ENCODE data around the gene UBTF. TPM values are rescaled to one million over a fixed set of nuclear protein-coding genes. Genes with fewer than 3 reads are reported as not detected.

UBTF gene
- polyA plus RNA-seq, 1 donor (not counting 4 experiments of a cell fraction or from before 2014, with no cell fraction given): 23.0 TPM

GRCh38 chr17:44214896-44215295, 4.6 kb downstream of the UBTF start:
- Histone ChIP-seq H3K4me2 (ENCODE audit: control insufficient read depth, extremely low read depth, insufficient read depth, low read depth, low read length) (no peak overlapping the region), H3K36me3 (ENCODE audit: control insufficient read depth in 2 of 2, extremely low read depth in 1 of 2, insufficient read depth in 2 of 2, low read length in 2 of 2) (peaks cover 37 to 40% of the 10 kb centered on the region in 2 experiments), H3K27me3 (ENCODE audit: control insufficient read depth, extremely low read depth, insufficient read depth, low read length) (no peaks in the 10 kb centered on the region), H3K9me3 (ENCODE audit: control insufficient read depth, low read depth, low read length) (no peaks in the 10 kb centered on the region), H3K9ac (ENCODE audit: control insufficient read depth, extremely low read depth, insufficient read depth, low read length) (no peak overlapping the region), H3K79me2 (ENCODE audit: control insufficient read depth, insufficient read depth, low read length) (peaks cover 21% of the 10 kb centered on the region), H3K4me3 (ENCODE audit: control insufficient read depth in 2 of 3, extremely low read depth in 1 of 3, insufficient read depth in 2 of 3, low read depth in 1 of 3, low read length in 3 of 3) (no peak overlapping the region), H2AFZ (ENCODE audit: control insufficient read depth, low read length) (no peak overlapping the region), H4K20me1 (ENCODE audit: control insufficient read depth, extremely low read depth, insufficient read depth, low read length) (no peaks in the 10 kb centered on the region), H3K4me1 (ENCODE audit: control insufficient read depth, extremely low read depth, insufficient read depth, low read length) (peaks cover 22% of the 10 kb centered on the region), H3K9me1 (ENCODE audit: control insufficient read depth, extremely low read depth, insufficient read depth, low read length) (no peaks in the 10 kb centered on the region), H3K27ac (ENCODE audit: control insufficient read depth, insufficient read depth, low read length) (no peak overlapping the region)
- dilution Hi-C loops (cut with MboI; ENCODE audit: extremely low pct_ligation_motif_present, low sequenced_read_pairs): no loop called here
- no peak for TF ChIP-seq CTCF (optimal IDR thresholded peaks at IDR 0.05 in 1 of 3, IDR thresholded peaks at IDR 0.05 in 1 of 3, conservative IDR thresholded peaks at IDR 0.05 in 1 of 3; ENCODE audit: extremely low read depth in 1 of 3, insufficient read depth in 2 of 3, low read length in 3 of 3)
- FAIRE-seq: no peak
- DNase-seq (ENCODE audit: low read depth, low spot score): no peak

- no peak for DNase-seq (ENCODE audit: low read depth, low spot score)
- no peak for TF ChIP-seq CTCF (optimal IDR thresholded peaks at IDR 0.05 in 1 of 3, IDR thresholded peaks at IDR 0.05 in 1 of 3, conservative IDR thresholded peaks at IDR 0.05 in 1 of 3; ENCODE audit: extremely low read depth in 1 of 3, insufficient read depth in 2 of 3, low read length in 3 of 3)
- no peak for TF ChIP-seq EZH2 (IDR thresholded peaks at IDR 0.05; ENCODE audit: low read length)
Observed at GRCh38 chr17:44214230-44214494, 5.3 kb downstream of the UBTF start.

More at GRCh38 chr17:44214230-44214494, 5.3 kb downstream of the UBTF start:
- no peak overlapping the region for H2AFZ ChIP-seq (ENCODE audit: control insufficient read depth, low read length)
- H3K36me3 ChIP-seq (ENCODE audit: control insufficient read depth in 2 of 2, extremely low read depth in 1 of 2, insufficient read depth in 2 of 2, low read length in 2 of 2): peaks cover 40 to 48% of the 10 kb centered on the region in 2 experiments
- H3K4me1 ChIP-seq (ENCODE audit: control insufficient read depth, extremely low read depth, insufficient read depth, low read length): peaks cover 30% of the 10 kb centered on the region
- H3K9ac ChIP-seq (ENCODE audit: control insufficient read depth, extremely low read depth, insufficient read depth, low read length): no peak overlapping the region
- peaks cover 20% of the 10 kb centered on the region for H3K79me2 ChIP-seq (ENCODE audit: control insufficient read depth, insufficient read depth, low read length)
- H3K27ac ChIP-seq (ENCODE audit: control insufficient read depth, insufficient read depth, low read length): no peak overlapping the region
- dilution Hi-C loops (cut with MboI; ENCODE audit: extremely low pct_ligation_motif_present, low sequenced_read_pairs): no loop called here
- H4K20me1 ChIP-seq (ENCODE audit: control insufficient read depth, extremely low read depth, insufficient read depth, low read length): no peaks in the 10 kb centered on the region
- no peaks in the 10 kb centered on the region for H3K9me1 ChIP-seq (ENCODE audit: control insufficient read depth, extremely low read depth, insufficient read depth, low read length)
- H3K9me3 ChIP-seq (ENCODE audit: control insufficient read depth, low read depth, low read length): no peaks in the 10 kb centered on the region
- no peak overlapping the region for H3K4me3 ChIP-seq (ENCODE audit: control insufficient read depth in 2 of 3, extremely low read depth in 1 of 3, insufficient read depth in 2 of 3, low read depth in 1 of 3, low read length in 3 of 3)
- H3K27me3 ChIP-seq (ENCODE audit: control insufficient read depth, extremely low read depth, insufficient read depth, low read length): no peaks in the 10 kb centered on the region
- FAIRE-seq: no peak
- H3K4me2 ChIP-seq (ENCODE audit: control insufficient read depth, extremely low read depth, insufficient read depth, low read depth, low read length): no peak overlapping the region
